LNCaP clone FGC (cell line): ENCODE data around the gene HAGH.
"Not testable (repeated sequence)": the region's sequence is repeated elsewhere in the genome, so short reads cannot be mapped to it uniquely, and the experiment has no call there.

Source experiments
- DNase-seq: peaks from one replicate; pipeline ENCODE4 v3.0.0-alpha.2; 2011; ENCODE audit warnings: low read depth
- H3K4me3 ChIP-seq: 2 replicates; pipeline ENCODE4 v1.5.1; 2011; ENCODE audit warnings: mild to moderate bottlenecking, low read depth, low read length, control low read depth
- TF ChIP-seq, protein P1 (sequence below): IDR thresholded peaks from 2 replicates; pipeline ENCODE4 v1.5.1; 2012; ENCODE audit warnings: mild to moderate bottlenecking; ENCODE audit not compliant: control insufficient read depth, insufficient read depth; ENCODE audit errors: extremely low read depth

The HAGH gene

DNA sequence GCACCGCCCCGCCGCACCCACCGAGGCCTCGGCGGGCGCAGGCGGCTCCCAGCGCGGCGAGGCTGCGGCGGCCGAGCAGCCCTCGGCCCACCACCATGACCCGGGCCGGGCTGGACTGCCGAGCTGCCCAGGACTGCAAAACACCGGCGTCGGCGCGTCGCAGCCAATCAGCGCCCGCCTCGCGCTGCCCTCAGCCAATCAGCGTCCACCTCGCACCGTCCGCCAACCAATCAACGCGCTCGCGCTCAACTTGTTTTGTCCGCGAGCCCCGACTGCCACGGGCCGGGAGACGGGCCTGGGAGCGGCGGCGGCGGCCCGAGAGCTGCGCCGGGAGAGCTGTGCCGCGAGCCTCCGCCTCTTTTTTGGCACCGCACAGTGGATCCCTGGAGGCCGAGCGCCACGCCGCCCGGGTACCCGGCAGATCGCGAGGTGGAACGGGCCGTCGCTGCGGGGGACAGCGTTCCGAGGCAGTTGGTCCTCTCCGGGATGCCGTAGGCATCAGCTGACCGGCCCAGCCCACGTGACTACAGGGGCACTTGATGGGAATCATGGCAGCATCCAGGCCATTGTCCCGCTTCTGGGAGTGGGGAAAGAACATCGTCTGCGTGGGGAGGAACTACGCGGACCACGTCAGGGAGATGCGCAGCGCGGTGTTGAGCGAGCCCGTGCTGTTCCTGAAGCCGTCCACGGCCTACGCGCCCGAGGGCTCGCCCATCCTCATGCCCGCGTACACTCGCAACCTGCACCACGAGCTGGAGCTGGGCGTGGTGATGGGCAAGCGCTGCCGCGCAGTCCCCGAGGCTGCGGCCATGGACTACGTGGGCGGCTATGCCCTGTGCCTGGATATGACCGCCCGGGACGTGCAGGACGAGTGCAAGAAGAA is at the start of gene HAGH, which contains the start of gene FAHD1:
Gene HAGH, minus strand, starts transcription at position 135 of the 883 bp plus-strand sequence. Its CDS starts 38 bp downstream, at position 97.
Gene FAHD1, plus strand, starts transcription at position 516 of the 883 bp plus-strand sequence. Its CDS starts 33 bp downstream, at position 549.
- DNase-seq, result peak; percentile 85
- TF ChIP-seq, protein P1, sequence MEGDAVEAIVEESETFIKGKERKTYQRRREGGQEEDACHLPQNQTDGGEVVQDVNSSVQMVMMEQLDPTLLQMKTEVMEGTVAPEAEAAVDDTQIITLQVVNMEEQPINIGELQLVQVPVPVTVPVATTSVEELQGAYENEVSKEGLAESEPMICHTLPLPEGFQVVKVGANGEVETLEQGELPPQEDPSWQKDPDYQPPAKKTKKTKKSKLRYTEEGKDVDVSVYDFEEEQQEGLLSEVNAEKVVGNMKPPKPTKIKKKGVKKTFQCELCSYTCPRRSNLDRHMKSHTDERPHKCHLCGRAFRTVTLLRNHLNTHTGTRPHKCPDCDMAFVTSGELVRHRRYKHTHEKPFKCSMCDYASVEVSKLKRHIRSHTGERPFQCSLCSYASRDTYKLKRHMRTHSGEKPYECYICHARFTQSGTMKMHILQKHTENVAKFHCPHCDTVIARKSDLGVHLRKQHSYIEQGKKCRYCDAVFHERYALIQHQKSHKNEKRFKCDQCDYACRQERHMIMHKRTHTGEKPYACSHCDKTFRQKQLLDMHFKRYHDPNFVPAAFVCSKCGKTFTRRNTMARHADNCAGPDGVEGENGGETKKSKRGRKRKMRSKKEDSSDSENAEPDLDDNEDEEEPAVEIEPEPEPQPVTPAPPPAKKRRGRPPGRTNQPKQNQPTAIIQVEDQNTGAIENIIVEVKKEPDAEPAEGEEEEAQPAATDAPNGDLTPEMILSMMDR, result no peak
- H3K4me3 ChIP-seq, result peak within 1 kb of the TSS; percentile 72

DNA sequence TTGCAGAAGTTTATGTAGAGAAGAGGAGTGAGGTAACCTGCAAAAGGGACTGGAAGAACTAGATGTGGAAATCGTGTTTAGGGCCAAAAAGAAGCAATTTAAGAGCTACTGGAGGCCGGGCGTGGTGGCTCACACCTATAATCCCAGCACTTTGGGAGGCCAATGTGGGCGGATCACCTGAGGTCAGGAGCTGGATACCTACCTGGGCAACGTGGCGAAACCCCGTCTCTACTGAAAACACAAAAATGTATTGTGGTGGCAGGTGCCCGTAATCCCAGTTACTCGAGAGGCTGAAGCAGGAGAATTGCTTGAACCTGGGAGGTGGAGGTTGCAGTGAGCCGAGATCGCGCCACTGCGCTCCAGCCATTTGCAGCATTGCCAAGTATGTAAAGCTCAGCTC is 49.4 kb upstream of the HAGH start:
- not testable (repeated sequence) for DNase-seq, H3K4me3 ChIP-seq

DNA sequence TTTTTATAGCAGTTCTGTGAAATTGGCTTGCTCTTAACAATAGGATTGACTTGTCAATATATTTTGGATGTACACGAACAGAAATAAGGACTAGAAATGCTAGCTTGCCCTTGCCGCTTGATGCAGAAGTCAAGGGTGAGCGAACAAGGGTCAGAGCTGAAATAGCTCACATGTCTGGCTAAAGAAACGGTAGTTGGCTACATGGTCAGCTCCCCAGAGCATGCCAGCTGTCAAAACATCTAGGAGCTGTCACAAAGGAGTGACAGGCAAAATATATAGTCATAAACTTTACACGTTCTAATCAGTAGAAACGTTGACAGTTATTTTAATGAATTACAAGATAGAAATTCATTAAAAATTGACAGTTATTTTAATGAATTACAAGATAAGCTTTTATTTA is 48.2 kb upstream of the HAGH start:
- TF ChIP-seq, protein P1, result no peak
- no peak overlapping the region for H3K4me3 ChIP-seq
- no peak for DNase-seq

DNA sequence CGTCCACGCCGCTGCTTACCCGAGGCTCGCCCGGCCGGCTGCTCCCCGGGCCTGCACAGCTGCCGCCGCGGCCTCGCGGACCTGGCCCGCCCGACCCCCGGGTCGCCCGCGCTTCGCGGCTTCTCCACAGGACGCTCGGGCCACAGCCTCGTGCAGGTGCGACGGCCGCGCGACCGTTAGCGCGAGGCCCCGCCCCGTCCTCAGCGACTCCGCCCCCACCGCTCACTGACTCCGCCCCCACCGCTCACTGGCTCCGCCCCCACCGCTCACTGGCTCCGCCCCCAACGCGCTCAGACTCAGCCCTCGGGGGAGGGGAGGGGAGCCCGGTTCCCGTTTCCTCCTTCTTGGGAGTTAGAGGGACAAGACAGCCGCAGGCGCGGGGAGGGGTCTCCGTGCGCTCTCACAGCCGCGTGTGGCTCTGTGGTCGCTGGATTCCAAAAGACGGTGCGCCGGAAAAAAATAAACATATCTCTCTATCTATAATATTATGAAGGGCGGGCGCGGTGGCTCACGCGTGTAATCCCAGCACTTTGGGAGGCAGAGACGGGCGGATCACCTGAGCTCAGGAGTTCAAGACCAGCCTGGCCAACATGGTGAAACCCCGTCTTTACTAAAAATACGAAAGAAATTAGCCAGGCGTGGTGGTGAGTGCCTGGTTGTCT is 45.5 kb upstream of the HAGH start, which contains the start of gene MEIOB:
Gene MEIOB, minus strand, starts transcription at position 191 of the 662 bp plus-strand sequence. CDS start 3,989 bp downstream, outside the sequence.
- no peak for DNase-seq
- TF ChIP-seq, protein P1, result no peak

DNA sequence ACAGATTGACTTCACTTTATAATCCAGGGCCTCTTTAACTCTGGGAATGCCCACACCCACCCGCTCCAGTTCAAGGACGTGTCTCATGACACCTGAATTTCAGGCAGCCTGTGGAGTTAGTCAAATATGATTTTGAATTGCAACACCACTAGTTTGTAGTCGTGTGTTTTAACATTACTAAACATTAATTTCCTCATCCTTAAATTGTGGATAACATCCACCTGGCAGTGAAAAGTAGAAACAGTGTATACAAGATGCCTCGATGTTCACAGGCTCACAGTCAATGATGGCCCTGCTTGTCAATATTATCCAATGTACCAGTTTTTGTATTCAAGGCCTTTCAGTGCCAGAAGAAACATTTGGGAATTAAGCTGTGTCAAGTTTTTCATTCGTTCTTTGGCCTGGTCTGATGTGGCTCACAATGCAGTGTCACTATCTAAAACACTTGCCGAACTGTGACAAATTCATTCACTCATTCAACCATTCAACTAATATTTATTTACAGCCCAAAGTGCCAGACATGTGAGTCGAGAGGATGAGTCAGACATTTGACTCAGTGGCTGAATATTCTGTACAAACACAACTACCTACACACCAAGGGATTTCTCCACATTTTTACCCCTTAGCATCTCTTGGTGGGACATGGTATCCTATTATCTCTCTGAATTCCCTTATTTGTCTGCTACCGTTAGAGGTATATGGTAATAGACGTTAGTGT is 43.9 kb upstream of the HAGH start:
- TF ChIP-seq, protein P1, result no peak
- no peak overlapping the region for H3K4me3 ChIP-seq
- DNase-seq, result no peak

More for the DNA sequence above, 45.5 kb upstream of the HAGH start, which contains the start of gene MEIOB:
- no peak within 1 kb of the TSS for H3K4me3 ChIP-seq

DNA sequence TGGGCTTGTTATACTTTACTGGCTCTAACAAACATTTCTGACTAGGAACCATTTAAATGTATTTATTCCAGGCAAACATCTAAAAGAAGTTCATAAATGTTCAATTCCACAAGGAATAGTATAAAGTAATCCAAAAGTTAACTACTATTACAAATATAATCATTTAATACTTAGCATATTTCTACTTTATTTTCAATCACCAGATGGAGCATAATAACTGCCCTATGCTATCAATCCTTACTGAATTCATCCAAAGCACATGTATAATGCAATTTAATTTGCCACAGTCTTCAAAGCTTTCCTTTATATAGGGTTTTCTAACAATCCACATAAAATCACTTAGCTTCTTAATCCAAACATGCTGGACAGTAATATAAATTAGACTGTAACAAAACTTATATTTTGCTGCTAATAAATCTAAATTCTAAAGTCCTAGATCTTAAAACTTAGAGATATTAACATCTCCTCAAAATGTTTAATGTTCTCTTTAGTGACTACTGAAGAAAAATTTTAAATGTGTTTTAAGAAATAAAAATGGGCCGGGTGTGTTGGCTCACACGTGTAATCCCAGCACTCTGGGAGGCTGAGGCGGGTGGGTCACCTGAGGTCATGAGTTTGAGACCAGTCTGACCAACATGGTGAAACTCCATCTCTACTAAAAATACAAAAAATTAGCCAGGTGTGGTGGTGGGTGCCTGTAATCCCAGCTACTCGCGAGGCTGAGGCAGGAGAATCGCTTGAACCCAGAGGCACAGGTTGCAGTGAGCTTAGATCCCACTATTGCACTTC is 39.5 kb upstream of the HAGH start:
- no peak overlapping the region for H3K4me3 ChIP-seq
- TF ChIP-seq, protein P1, result no peak
- DNase-seq, result no peak
